B cell (primary cell): Measurements from ENCODE around the gene ZNF627. TPM values are rescaled to one million over a fixed set of nuclear protein-coding genes. Genes with fewer than 3 reads are reported as not detected.
A peak's percentile ranks its signal among the peaks of the same experiment; 100 is the strongest.

Experiments
- ATAC-seq: fragments of 200-7000 bp; cut with Tn5 transposase; one replicate; pipeline ENCODE4 v1.10.0; 2021; ENCODE audit warnings: low read depth, mild to moderate bottlenecking, moderate number of reproducible peaks, moderate library complexity
- CTCF ChIA-PET: fragments of 350-600 bp; sonication (Branson Sonifier 250); formaldehyde crosslinking; loops from one replicate; lab custom pipeline; 2021; ENCODE audit warnings: antibody characterized with exemption, inconsistent platforms; lab: Charles Lee
- POLR2A ChIA-PET: fragments of 350-600 bp; sonication (Branson Sonifier 250); formaldehyde crosslinking; loops from one replicate; lab custom pipeline; 2021; ENCODE audit warnings: antibody characterized with exemption; lab: Charles Lee
- DNase-seq: peaks from one replicate; pipeline ENCODE4 v3.0.0; 2013
- H2AFZ ChIP-seq: 2 replicates; pipeline ENCODE4 v1.6.1; 2012; ENCODE audit warnings: mild to moderate bottlenecking, low read depth, low read length; ENCODE audit not compliant: insufficient read depth, poor library complexity, severe bottlenecking
- H3K27ac ChIP-seq, 2 donors: 1 replicate in 1 of 2; 2 replicates in 1 of 2; pipeline ENCODE4 v1.5.1; 2012 to 2013; ENCODE audit warnings: low read length in 2 of 2, mild to moderate bottlenecking in 2 of 2, moderate library complexity in 1 of 2
- H3K27me3 ChIP-seq, 4 experiments: fragments of 200-600 bp in 1 of 4; sonication (generic) in 1 of 4; replicated peaks in 1 of 4; 1 replicate in 2 of 4; 2 replicates in 2 of 4; pipeline versions ENCODE4 v1.6.1 to v1.7.0; 2013 to 2016; ENCODE audit warnings: low read length in 3 of 4, mild to moderate bottlenecking in 2 of 4, mixed read lengths in 1 of 4, moderate library complexity in 1 of 4; ENCODE audit not compliant: insufficient read depth in 4 of 4, control insufficient read depth in 3 of 4; ENCODE audit errors: control extremely low read depth in 1 of 4
- H3K36me3 ChIP-seq, 2 experiments: replicated peaks in 1 of 2; 1 replicate in 1 of 2; 2 replicates in 1 of 2; pipeline versions ENCODE4 v1.6.1 to v1.7.1; 2013; ENCODE audit warnings: low read length in 1 of 2; ENCODE audit not compliant: insufficient read depth in 2 of 2, control insufficient read depth in 1 of 2; ENCODE audit errors: control extremely low read depth in 1 of 2, extremely low read depth in 1 of 2
- H3K4me1 ChIP-seq, 2 donors: fragments of 200-600 bp in 1 of 2; sonication (generic) in 1 of 2; 1 replicate in 1 of 2; 2 replicates in 1 of 2; pipeline versions ENCODE4 v1.5.1 to v1.6.1; 2013 to 2017; ENCODE audit warnings: low read length in 2 of 2; ENCODE audit not compliant: control insufficient read depth in 2 of 2, insufficient read depth in 2 of 2
- H3K4me2 ChIP-seq: replicated peaks from 2 replicates; pipeline ENCODE3; 2012; ENCODE audit warnings: mild to moderate bottlenecking, low read depth, low read length; ENCODE audit not compliant: poor library complexity, severe bottlenecking
- H3K4me3 ChIP-seq, 5 experiments: fragments of 200-600 bp in 1 of 5; sonication (generic) in 1 of 5; 1 replicate in 3 of 5; 2 replicates in 2 of 5; pipeline versions ENCODE4 v1.5.1 to v1.7.0; 2011 to 2016; ENCODE audit warnings: low read length in 4 of 5, mild to moderate bottlenecking in 4 of 5, low read depth in 2 of 5, control low read depth in 1 of 5, moderate library complexity in 1 of 5; ENCODE audit not compliant: insufficient read depth in 1 of 5; ENCODE audit errors: control extremely low read depth in 1 of 5, extremely low read depth in 1 of 5
- H3K79me2 ChIP-seq: fragments of 200-600 bp; sonication (generic); one replicate; pipeline ENCODE4 v1.6.0; 2016; ENCODE audit warnings: low read length; ENCODE audit not compliant: control insufficient read depth, insufficient read depth
- H3K9ac ChIP-seq: fragments of 200-600 bp; sonication (generic); 2 replicates; pipeline ENCODE4 v1.6.1; 2017; ENCODE audit warnings: mild to moderate bottlenecking, low read length, moderate library complexity
- H3K9me3 ChIP-seq, 3 donors: one replicate each; pipeline versions ENCODE4 v1.6.1 to v1.7.1; 2013; ENCODE audit warnings: low read length in 2 of 3; ENCODE audit not compliant: control insufficient read depth in 2 of 3, insufficient read depth in 1 of 3; ENCODE audit errors: control extremely low read depth in 1 of 3
- H4K20me1 ChIP-seq: 2 replicates; pipeline ENCODE4 v1.6.0; 2012; ENCODE audit warnings: mild to moderate bottlenecking, low read length; ENCODE audit not compliant: insufficient read depth, control insufficient read depth, poor library complexity, severe bottlenecking
- H3K27ac Mint-ChIP-seq: one replicate; pipeline ENCODE4 v1.8.0; 2021; ENCODE audit warnings: mixed read lengths
- H3K27me3 Mint-ChIP-seq: one replicate; pipeline ENCODE4 v1.8.0; 2021; ENCODE audit warnings: mixed read lengths
- H3K4me1 Mint-ChIP-seq: one replicate; pipeline ENCODE4 v1.8.0; 2021; ENCODE audit warnings: mixed read lengths
- H3K4me3 Mint-ChIP-seq: one replicate; pipeline ENCODE4 v1.8.0; 2021; ENCODE audit warnings: mixed read lengths
- H3K9me3 Mint-ChIP-seq: one replicate; pipeline ENCODE4 v1.8.0; 2022; ENCODE audit warnings: mixed read lengths; ENCODE audit not compliant: insufficient read depth
- EZH2 ChIP-seq: IDR thresholded peaks from 2 replicates; pipeline ENCODE4 v1.6.1; 2012; ENCODE audit warnings: borderline replicate concordance, low read depth, mild to moderate bottlenecking, moderate library complexity, low read length; ENCODE audit not compliant: insufficient read depth, poor library complexity, severe bottlenecking
- WGBS: methylation state at CpG from one replicate; pipeline ENCODE4 v1.1.5; 2013; ENCODE audit warnings: missing lambda C conversion rate; ENCODE audit not compliant: insufficient coverage; 5-methylcytosine and 5-hydroxymethylcytosine counted together
- intact Hi-C: fragments of 100-400 bp; cut with micrococcal nuclease; formaldehyde crosslinking; loops from one replicate; pipeline ENCODE4 v1.10.0; 2022
- polyA plus RNA-seq: library from polyadenylated mRNA; depleted of rRNA; stranded (reverse); fragments of >200 nt; gene quantifications from 2 replicates; pipeline ENCODE4 v1.2.3, GENCODE V29; 2012
- total RNA-seq, 2 donors: library from RNA; stranded (reverse); fragments of 120-200 nt in 1 of 2; gene quantifications; 1 replicate in 1 of 2; 2 replicates in 1 of 2; pipeline versions ENCODE4 v1.2.3 to v1.2.4, GENCODE V29; 2013 to 2022
- TF ChIP-seq, protein P1 (sequence below): fragments of 200-600 bp; IDR thresholded peaks from one replicate; pipeline ENCODE4 v1.8.0; 2022; ENCODE audit warnings: antibody characterized with exemption, mild to moderate bottlenecking

The ZNF627 gene
- total and polyA plus RNA-seq, 2 donors (not counting 1 experiment from before 2014, with no cell fraction given) = 9.6 to 26.2 TPM

DNA sequence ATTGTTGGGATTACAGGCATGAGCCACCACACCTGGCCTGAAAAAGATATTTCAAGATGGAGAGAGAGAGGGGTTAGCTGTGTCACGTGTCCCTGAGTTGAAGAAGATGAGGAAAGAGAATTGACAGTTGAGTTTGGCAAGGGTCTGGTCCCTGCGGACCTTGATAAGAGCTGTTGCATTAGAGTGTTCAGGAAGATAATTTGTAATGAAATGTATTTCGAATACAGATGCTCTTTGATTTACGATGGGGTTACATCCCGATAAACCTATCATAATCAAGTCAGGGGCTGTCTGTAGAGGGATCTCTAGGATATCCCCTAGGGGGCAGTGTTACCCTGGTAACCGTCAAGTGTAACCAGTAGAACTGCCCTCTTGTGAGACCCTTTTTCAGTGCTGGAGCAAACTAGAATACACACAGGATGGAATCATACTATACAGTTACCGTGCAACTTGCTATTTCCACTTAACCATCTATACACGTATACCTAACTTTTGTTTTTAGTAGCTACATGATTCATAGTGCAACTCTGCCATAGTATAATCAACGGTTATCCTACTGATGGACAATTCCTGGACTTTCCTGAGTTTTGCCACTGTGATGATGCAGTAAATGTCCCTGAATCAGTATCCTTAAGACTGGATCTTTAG lies 36.8 kb upstream of the ZNF627 start:
- whole genome bisulfite sequencing = 24% methylated on average over 5 of the region's 9 CpGs
- Histone ChIP-seq H3K4me1 (peaks cover 37 to 64% of the 10 kb centered on the region in 2 donors), H2AFZ (no peak overlapping the region), H3K27ac (peak overlapping the region; percentile 80 to 81), H3K36me3 (peaks cover 0 to 3% of the 10 kb centered on the region in 2 experiments), H4K20me1 (peaks cover 17% of the 10 kb centered on the region), H3K9ac (peak overlapping the region; percentile 81), H3K79me2 (peaks cover 37% of the 10 kb centered on the region), H3K4me3 (peak overlapping the region in 3 of 5 experiments; percentile 70 to 82 (median 75)), H3K27me3 (no peaks in the 10 kb centered on the region), H3K9me3 (no peaks in the 10 kb centered on the region), H3K4me2 (peak overlapping the region; percentile 79)
- H3K4me1 Mint-ChIP-seq = peaks cover 65% of the 10 kb centered on the region
- POLR2A ChIA-PET = interaction anchor here (0.6 to 3.0 kb wide), 4 partner anchors 8 to 403 kb away, joined by 3 to 13 read pairs (median 4); no protein-coding TSS in a partner anchor
- ATAC-seq = peak; percentile 48
- H3K9me3 Mint-ChIP-seq = no peaks in the 10 kb centered on the region
- peak overlapping the region; percentile 94 for H3K27ac Mint-ChIP-seq
- CTCF ChIA-PET = interaction anchor here (0.6 to 10.7 kb wide), 14 partner anchors 8 to 1263 kb away, joined by 3 to 289 read pairs (median 5); partner anchors contain the start of genes ACP5 and ECSIT
- intact Hi-C loops = loop anchor here (1.0 to 5.0 kb wide), 5 partner anchors 8 to 252 kb away; partner anchors contain the start of gene ZNF440
- no peaks in the 10 kb centered on the region for H3K27me3 Mint-ChIP-seq
- peak overlapping the region; percentile 93 for H3K4me3 Mint-ChIP-seq
- peak; percentile 90 for DNase-seq
- no peak for TF ChIP-seq EZH2
- TF ChIP-seq, protein P1, sequence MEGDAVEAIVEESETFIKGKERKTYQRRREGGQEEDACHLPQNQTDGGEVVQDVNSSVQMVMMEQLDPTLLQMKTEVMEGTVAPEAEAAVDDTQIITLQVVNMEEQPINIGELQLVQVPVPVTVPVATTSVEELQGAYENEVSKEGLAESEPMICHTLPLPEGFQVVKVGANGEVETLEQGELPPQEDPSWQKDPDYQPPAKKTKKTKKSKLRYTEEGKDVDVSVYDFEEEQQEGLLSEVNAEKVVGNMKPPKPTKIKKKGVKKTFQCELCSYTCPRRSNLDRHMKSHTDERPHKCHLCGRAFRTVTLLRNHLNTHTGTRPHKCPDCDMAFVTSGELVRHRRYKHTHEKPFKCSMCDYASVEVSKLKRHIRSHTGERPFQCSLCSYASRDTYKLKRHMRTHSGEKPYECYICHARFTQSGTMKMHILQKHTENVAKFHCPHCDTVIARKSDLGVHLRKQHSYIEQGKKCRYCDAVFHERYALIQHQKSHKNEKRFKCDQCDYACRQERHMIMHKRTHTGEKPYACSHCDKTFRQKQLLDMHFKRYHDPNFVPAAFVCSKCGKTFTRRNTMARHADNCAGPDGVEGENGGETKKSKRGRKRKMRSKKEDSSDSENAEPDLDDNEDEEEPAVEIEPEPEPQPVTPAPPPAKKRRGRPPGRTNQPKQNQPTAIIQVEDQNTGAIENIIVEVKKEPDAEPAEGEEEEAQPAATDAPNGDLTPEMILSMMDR = peak; percentile 90

DNA sequence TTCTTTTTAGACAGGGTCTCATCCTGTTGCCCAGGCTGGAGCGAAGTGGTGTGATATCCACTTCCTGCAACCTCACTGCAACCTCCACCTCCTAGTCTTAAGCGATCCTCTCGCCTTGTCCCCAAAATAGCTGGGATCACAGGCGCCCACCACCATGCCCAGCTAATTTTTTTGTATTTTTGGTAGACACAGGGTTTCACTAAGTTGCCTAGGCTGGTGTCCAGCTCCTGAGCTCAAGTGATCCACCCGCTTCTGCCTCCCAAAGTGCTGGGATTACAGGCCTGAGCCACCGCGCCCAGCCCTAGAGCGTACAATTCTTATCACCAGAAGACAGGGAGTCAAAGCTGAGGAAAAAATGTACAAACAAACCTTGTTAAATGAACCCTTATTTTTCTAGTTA lies 33.8 kb upstream of the ZNF627 start:
- intact Hi-C loops = loop anchor here (5.0 kb wide), 1 partner anchor 249 kb away; the partner anchor contains the start of gene ZNF440

More for the DNA sequence above, 33.8 kb upstream of the ZNF627 start:
- Mint-ChIP-seq H3K27me3 (no peaks in the 10 kb centered on the region), H3K4me3 (peak overlapping the region; percentile 30), H3K27ac (peak overlapping the region; percentile 80), H3K4me1 (peaks cover 59% of the 10 kb centered on the region), H3K9me3 (no peaks in the 10 kb centered on the region)
- ChIA-PET CTCF (interaction anchor here (0.8 to 10.7 kb wide), 3 partner anchors 11 to 425 kb away, joined by 3 to 289 read pairs (median 3); no protein-coding TSS in a partner anchor), POLR2A (interaction anchor here (0.7 kb wide), 1 partner anchor 21 kb away, joined by 4 read pairs; no protein-coding TSS in a partner anchor)
- no peak overlapping the region for H3K9ac ChIP-seq
- H3K4me3 ChIP-seq = no peak overlapping the region
- peaks cover 46 to 76% of the 10 kb centered on the region in 2 donors for H3K4me1 ChIP-seq
- H3K79me2 ChIP-seq = peaks cover 11% of the 10 kb centered on the region
- H4K20me1 ChIP-seq = no peaks in the 10 kb centered on the region
- no peak for TF ChIP-seq EZH2
- TF ChIP-seq, protein P1 = no peak
- H3K27ac ChIP-seq = peak overlapping the region in 1 of 2 donors; percentile 55
- DNase-seq (no peak), ATAC-seq (no peak)
- no peaks in the 10 kb centered on the region for H3K9me3 ChIP-seq
- no peaks in the 10 kb centered on the region for H3K36me3 ChIP-seq
- H3K27me3 ChIP-seq = no peaks in the 10 kb centered on the region
- WGBS = 93% methylated on average over 4 of the region's 8 CpGs
- H3K4me2 ChIP-seq = no peak overlapping the region
- H2AFZ ChIP-seq = no peak overlapping the region
